SK-N-SH treated with all-trans-retinoic acid at 6 μM for 48 hours (cell line): ENCODE measurements around the gene GIPC1.
A peak's percentile ranks its signal among the peaks of the same experiment; 100 is the strongest.

Source experiments
- ATAC-seq: fragments of 200-7000 bp; cut with Tn5 transposase; 3 replicates; pipeline ENCODE4 v1.9.1; 2020; ENCODE audit warnings: mild to moderate bottlenecking, moderate library complexity
- ARNTL ChIP-seq: fragments of 450-650 bp; formaldehyde crosslinking; IDR thresholded peaks from 2 replicates; pipeline ENCODE4 v1.5.0; 2020; ENCODE audit warnings: low read depth, mild to moderate bottlenecking, moderate library complexity, borderline replicate concordance
- BACH2 ChIP-seq: fragments of 250-450 bp; sonication (Bioruptor Pico); IDR thresholded peaks from 2 replicates; pipeline ENCODE4 v1.9.0; 2021; ENCODE audit warnings: mild to moderate bottlenecking, borderline replicate concordance
- CREB5 ChIP-seq: fragments of 250-450 bp; sonication (Bioruptor Pico); IDR thresholded peaks from 2 replicates; pipeline ENCODE4 v1.5.1; 2020; ENCODE audit warnings: low read depth, mild to moderate bottlenecking, moderate library complexity
- CSRNP3 ChIP-seq: fragments of 250-450 bp; sonication (Bioruptor Pico); IDR thresholded peaks from 2 replicates; pipeline ENCODE4 v1.5.1; 2021; ENCODE audit warnings: mild to moderate bottlenecking, moderate library complexity
- ESRRG ChIP-seq: fragments of 250-450 bp; sonication (Bioruptor Pico); IDR thresholded peaks from 2 replicates; pipeline ENCODE4 v1.6.1; 2021; ENCODE audit warnings: mild to moderate bottlenecking
- GLIS3 ChIP-seq: fragments of 250-450 bp; sonication (Bioruptor Pico); IDR thresholded peaks from 2 replicates; pipeline ENCODE4 v1.5.0; 2020; ENCODE audit warnings: mild to moderate bottlenecking, moderate library complexity
- OSR1 ChIP-seq: fragments of 250-450 bp; sonication (Bioruptor Pico); IDR thresholded peaks from 2 replicates; pipeline ENCODE4 v1.8.0; 2022; ENCODE audit warnings: moderate library complexity, mild to moderate bottlenecking, inconsistent platforms
- PPARA ChIP-seq: fragments of 250-450 bp; sonication (Bioruptor Pico); IDR thresholded peaks from 2 replicates; pipeline ENCODE4 v1.5.0; 2020; ENCODE audit warnings: mild to moderate bottlenecking, borderline replicate concordance
- RARB ChIP-seq: fragments of 250-450 bp; sonication (Bioruptor Pico); IDR thresholded peaks from 2 replicates; pipeline ENCODE4 v1.8.0; 2021; ENCODE audit warnings: mild to moderate bottlenecking, moderate library complexity
- SNAI2 ChIP-seq: fragments of 250-450 bp; sonication (Bioruptor Pico); IDR thresholded peaks from 2 replicates; pipeline ENCODE4 v1.5.0; 2020; ENCODE audit warnings: mild to moderate bottlenecking, moderate library complexity
- TCF4 ChIP-seq: fragments of 250-450 bp; sonication (Bioruptor Pico); IDR thresholded peaks from 2 replicates; pipeline ENCODE4 v1.8.0; 2021; ENCODE audit warnings: mild to moderate bottlenecking, moderate library complexity, borderline replicate concordance
- ZC3H10 ChIP-seq: fragments of 250-450 bp; sonication (Bioruptor Pico); IDR thresholded peaks from 2 replicates; pipeline ENCODE4 v1.5.1; 2021; ENCODE audit warnings: mild to moderate bottlenecking, moderate library complexity
- ZFP30 ChIP-seq: fragments of 450-650 bp; formaldehyde crosslinking; IDR thresholded peaks from 2 replicates; pipeline ENCODE4 v1.5.0; 2022; ENCODE audit warnings: mild to moderate bottlenecking, moderate library complexity
- TF ChIP-seq, protein P1 (sequence below): fragments of 250-450 bp; sonication (Bioruptor Pico); IDR thresholded peaks from 2 replicates; pipeline ENCODE4 v1.8.0; 2020; ENCODE audit warnings: mild to moderate bottlenecking, moderate library complexity, borderline replicate concordance
- TF ChIP-seq, protein P2 (sequence below): fragments of 250-450 bp; sonication (Bioruptor Pico); IDR thresholded peaks from 2 replicates; pipeline ENCODE4 v1.5.0; 2020; ENCODE audit warnings: mild to moderate bottlenecking, moderate library complexity
- TF ChIP-seq, protein P3 (sequence below): fragments of 250-450 bp; sonication (Bioruptor Pico); IDR thresholded peaks from 2 replicates; pipeline ENCODE4 v1.8.0; 2021; ENCODE audit warnings: low read depth, mild to moderate bottlenecking, moderate library complexity, borderline replicate concordance

GIPC1 gene

GRCh38 chr19:14503285-14503684 lies 7.4 kb upstream of the GIPC1 start:
- no peak for ATAC-seq
- TF ChIP-seq ZC3H10 (CRISPR knock-in tag) = no peak
- TF ChIP-seq ARNTL = no peak
- no peak for TF ChIP-seq ESRRG
- TF ChIP-seq, protein P1, sequence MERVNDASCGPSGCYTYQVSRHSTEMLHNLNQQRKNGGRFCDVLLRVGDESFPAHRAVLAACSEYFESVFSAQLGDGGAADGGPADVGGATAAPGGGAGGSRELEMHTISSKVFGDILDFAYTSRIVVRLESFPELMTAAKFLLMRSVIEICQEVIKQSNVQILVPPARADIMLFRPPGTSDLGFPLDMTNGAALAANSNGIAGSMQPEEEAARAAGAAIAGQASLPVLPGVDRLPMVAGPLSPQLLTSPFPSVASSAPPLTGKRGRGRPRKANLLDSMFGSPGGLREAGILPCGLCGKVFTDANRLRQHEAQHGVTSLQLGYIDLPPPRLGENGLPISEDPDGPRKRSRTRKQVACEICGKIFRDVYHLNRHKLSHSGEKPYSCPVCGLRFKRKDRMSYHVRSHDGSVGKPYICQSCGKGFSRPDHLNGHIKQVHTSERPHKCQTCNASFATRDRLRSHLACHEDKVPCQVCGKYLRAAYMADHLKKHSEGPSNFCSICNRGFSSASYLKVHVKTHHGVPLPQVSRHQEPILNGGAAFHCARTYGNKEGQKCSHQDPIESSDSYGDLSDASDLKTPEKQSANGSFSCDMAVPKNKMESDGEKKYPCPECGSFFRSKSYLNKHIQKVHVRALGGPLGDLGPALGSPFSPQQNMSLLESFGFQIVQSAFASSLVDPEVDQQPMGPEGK (CRISPR knock-in tag) = no peak
- TF ChIP-seq, all 23 proteins: peak for 0

- no peak for ATAC-seq
These were observed 6.6 kb upstream of the GIPC1 start for GRCh38 chr19:14502334-14503092.

GRCh38 chr19:14497228-14497921 lies 1.4 kb upstream of the GIPC1 start:
- ATAC-seq = peak; percentile 25
- TF ChIP-seq GLIS3 (CRISPR knock-in tag) (no peak), ESRRG (no peak), SNAI2 (CRISPR knock-in tag) (no peak), CREB5 (CRISPR knock-in tag) (no peak), PPARA (no peak), ZFP30 (no peak), TCF4 (CRISPR knock-in tag) (no peak), ZC3H10 (CRISPR knock-in tag) (no peak), ARNTL (no peak), BACH2 (CRISPR knock-in tag) (no peak)
- TF ChIP-seq, protein P2, sequence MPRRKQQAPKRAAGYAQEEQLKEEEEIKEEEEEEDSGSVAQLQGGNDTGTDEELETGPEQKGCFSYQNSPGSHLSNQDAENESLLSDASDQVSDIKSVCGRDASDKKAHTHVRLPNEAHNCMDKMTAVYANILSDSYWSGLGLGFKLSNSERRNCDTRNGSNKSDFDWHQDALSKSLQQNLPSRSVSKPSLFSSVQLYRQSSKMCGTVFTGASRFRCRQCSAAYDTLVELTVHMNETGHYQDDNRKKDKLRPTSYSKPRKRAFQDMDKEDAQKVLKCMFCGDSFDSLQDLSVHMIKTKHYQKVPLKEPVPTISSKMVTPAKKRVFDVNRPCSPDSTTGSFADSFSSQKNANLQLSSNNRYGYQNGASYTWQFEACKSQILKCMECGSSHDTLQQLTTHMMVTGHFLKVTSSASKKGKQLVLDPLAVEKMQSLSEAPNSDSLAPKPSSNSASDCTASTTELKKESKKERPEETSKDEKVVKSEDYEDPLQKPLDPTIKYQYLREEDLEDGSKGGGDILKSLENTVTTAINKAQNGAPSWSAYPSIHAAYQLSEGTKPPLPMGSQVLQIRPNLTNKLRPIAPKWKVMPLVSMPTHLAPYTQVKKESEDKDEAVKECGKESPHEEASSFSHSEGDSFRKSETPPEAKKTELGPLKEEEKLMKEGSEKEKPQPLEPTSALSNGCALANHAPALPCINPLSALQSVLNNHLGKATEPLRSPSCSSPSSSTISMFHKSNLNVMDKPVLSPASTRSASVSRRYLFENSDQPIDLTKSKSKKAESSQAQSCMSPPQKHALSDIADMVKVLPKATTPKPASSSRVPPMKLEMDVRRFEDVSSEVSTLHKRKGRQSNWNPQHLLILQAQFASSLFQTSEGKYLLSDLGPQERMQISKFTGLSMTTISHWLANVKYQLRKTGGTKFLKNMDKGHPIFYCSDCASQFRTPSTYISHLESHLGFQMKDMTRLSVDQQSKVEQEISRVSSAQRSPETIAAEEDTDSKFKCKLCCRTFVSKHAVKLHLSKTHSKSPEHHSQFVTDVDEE (CRISPR knock-in tag) = no peak
- TF ChIP-seq, protein P1 (CRISPR knock-in tag) = no peak
- TF ChIP-seq, protein P3, sequence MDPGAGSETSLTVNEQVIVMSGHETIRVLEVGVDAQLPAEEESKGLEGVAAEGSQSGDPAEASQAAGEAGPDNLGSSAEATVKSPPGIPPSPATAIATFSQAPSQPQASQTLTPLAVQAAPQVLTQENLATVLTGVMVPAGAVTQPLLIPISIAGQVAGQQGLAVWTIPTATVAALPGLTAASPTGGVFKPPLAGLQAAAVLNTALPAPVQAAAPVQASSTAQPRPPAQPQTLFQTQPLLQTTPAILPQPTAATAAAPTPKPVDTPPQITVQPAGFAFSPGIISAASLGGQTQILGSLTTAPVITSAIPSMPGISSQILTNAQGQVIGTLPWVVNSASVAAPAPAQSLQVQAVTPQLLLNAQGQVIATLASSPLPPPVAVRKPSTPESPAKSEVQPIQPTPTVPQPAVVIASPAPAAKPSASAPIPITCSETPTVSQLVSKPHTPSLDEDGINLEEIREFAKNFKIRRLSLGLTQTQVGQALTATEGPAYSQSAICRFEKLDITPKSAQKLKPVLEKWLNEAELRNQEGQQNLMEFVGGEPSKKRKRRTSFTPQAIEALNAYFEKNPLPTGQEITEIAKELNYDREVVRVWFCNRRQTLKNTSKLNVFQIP (CRISPR knock-in tag) = no peak

More at GRCh38 chr19:14502334-14503092, 6.6 kb upstream of the GIPC1 start:
- no peak for TF ChIP-seq RARB
- TF ChIP-seq OSR1 (CRISPR knock-in tag) = no peak

DNA sequence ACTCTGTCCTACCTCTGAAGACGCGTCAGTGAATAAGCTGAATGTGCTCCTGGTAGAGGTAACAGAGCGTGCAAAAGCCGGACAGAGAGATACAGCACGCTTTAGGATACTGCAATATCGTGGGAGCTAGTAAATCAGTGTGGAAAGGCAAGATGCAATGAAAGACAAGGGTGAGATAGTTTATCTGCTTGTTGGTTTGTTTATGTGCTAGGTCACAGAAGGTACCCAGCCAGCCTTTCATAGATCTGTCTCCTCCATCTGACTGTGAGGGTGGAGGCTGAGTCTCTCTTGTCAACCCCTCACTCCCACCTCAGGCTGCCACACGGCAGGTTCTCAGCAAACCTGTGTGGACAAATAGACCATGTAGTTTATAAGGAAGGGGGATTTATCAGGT lies 904 bp upstream of the GIPC1 start:
- TF ChIP-seq CSRNP3 (CRISPR knock-in tag) = no peak
- ATAC-seq = no peak
